CD4-positive, alpha-beta T cell treated with Interleukin-12 subunit alpha and Interleukin-12 subunit beta, for 1 hour (primary cell): ENCODE data around the gene OR6A2.
"Not testable (repeated sequence)": the region's sequence is repeated elsewhere in the genome, so short reads cannot be mapped to it uniquely, and the experiment has no call there.

ENCODE experiments used
- DNase-seq: peaks from one replicate; pipeline ENCODE4 v3.0.0-alpha.2; 2020

The OR6A2 gene

DNA sequence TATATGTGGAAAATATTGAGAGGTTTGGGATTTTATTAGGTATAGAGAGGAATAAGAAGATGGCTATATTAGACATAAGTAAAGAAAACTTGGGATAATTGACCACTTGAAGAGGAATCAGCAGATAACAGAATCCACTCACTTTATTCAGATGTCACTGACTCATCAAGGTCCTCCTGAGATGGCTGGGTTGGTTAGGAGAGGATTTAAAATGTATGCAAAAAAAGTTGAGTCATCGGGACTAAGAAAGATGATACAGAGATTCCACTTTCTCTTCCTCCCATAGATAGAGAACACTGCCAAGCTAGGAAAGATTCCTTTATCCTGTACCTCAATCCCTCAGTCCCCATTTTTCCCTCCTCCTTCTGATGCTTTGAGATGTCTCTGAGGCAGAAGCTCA, at the start of gene OR6A2:
Gene OR6A2, minus strand, starts transcription at position 288 of the 400 bp plus-strand sequence. CDS start 3,981 bp downstream, outside the sequence.
- DNase-seq, result no peak

DNA sequence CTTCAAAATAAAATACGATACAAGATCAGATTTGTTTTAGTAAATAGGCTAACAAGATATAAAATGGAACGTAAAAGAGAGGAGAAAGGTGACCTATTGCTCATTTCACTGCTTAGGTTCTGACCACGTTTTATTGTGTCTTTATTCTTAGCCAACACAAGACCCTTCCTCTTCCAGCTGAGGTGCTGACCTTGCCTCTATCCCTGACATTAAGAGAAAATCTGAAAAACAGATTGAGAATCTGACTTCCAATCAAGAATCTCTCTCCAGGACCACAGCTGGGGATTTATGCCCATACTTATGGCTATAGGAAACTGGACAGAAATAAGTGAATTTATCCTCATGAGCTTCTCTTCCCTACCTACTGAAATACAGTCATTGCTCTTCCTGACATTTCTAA, 45.9 kb upstream of the OR6A2 start, which contains the start of gene OR10A5:
Gene OR10A5, plus strand, starts transcription at position 301 of the 400 bp plus-strand sequence. Its CDS starts 0 bp downstream, at position 301.
- no peak for DNase-seq

DNA sequence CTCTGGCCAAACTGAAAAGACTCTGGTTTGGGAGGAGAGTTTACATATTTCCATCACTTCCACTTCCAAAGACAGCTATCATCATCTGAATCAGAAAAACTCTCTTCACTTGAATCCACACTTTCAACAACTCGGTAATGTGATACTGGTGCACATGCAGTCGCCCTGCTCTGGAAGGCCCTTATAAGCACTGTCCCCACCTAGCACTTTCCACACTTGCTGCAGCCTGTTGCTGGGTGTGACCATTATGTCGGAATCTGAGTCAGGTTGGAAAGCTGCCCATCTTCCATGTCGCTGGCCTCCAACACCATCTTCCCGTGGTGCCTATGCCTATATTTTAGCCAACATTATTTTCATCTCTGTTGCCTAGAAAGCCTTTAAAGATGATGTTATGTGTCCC, 44.9 kb upstream of the OR6A2 start:
- no peak for DNase-seq

DNA sequence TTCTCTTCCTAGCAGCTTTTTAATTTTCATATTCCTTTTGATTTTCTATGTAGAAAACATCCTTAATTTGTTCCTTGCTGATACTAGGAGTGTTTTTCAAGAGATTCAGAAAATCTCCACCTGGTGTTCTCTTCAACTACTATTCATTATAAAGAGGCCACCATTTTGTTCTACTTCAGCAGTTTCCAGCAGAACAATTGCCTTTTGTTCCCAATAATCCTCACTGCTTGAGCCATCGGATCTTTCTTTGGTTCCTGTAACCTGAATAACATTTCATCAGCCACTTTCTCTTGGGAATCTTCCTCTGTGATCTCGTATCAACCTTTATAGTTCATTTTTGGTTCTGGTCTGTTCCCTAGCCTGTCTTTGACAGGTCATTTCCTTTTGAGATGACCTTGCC, 44.2 kb upstream of the OR6A2 start:
- no peak for DNase-seq

DNA sequence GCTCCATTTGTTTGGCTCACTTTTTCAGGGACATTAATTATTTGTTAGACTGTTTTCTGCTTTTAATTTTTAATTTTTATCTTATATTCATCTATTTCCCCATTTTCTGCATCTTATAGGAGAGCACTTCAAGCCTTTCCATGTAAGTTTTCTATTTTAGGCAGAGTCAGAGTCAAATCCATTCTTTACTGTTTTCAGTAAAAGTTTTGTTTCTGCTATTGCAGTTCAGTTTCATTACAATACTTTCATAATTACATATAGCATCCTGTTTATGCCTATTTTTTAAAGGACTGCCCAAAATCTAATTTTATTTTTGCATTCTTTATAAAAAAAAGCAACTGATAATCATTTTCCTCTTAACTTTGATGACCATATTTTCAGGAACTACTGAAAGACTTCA, 42.2 kb upstream of the OR6A2 start:
- no peak for DNase-seq

DNA sequence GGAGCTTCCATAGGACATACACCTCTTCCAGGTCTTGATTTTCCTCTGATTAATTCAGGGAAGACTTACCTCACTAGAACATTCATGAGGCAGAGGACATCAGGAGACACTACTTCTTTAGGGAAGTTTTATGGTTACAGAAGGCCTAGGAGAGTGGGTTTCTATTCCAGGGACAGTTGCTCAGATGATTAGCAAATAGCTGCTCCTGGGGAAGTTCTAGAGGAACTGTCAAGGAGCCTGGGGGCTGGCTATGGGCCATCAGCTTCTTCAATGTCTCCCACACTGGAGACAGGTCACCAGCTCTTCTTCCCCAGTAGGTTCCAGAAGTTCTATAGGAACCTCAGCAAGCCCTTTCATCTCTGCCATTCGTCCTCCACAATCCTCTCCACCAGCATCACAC, 34.5 kb upstream of the OR6A2 start:
- DNase-seq, result no peak

DNA sequence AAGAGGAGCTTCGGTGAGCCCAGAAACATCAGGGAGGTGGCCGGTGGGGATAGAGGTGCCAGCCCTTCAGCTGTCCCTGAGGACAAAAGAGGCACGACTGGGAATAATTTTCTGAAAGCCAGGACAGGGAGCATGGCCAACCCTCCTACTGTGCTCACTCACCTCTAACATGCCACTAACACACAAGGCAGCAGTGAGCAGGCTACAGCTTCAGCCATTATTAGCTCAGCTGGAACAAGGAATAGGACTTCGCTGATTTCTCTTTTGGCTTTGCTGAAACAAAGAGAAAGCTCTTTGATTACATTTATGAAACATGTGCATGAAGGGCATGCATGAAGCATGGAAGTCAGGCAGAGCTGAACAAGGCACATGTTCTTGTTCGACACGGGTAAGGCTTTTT, 33.9 kb upstream of the OR6A2 start:
- no peak for DNase-seq

DNA sequence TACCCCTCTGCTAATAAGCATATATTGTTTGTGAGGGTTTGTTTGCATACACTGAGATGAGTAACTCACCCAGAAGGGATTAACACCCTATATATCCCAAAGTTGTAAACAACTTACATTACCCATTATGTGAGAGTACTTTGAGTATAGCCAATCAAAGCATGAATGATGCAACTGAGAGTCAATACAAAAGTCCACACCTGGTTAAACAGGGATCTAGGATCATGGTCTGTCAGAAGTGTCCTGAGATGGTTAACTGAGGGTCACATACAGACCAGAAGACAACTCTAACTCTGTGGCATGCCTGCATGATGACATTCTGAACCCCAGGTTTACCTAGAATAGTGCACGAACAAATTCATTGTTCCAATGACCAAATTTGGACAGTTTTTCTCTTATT, 28.6 kb upstream of the OR6A2 start:
- no peak for DNase-seq

DNA sequence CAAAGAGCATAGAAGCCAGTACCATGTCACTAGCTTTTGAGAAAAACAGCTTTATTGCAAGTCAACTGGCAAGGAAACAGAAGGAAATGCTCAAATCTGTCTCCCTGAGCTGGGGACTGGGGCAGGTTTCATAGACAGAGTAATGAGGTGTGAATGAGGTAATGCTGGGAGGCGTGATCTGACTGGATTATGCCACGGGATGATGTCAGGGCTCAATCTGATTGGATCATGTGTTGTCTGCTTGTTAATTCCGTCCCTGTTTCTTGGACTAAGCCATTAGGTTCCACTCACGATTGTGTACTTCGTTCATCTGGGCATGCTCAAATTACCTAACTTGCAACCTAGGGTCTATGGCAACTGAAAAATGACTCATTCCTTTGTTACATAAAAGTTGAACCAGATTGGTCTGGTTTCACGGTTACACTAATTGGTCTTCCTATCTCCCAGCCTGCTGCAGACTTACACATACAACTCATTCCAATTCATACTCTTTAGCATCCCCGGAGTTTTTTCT, 25.8 kb upstream of the OR6A2 start:
- no peak for DNase-seq

DNA sequence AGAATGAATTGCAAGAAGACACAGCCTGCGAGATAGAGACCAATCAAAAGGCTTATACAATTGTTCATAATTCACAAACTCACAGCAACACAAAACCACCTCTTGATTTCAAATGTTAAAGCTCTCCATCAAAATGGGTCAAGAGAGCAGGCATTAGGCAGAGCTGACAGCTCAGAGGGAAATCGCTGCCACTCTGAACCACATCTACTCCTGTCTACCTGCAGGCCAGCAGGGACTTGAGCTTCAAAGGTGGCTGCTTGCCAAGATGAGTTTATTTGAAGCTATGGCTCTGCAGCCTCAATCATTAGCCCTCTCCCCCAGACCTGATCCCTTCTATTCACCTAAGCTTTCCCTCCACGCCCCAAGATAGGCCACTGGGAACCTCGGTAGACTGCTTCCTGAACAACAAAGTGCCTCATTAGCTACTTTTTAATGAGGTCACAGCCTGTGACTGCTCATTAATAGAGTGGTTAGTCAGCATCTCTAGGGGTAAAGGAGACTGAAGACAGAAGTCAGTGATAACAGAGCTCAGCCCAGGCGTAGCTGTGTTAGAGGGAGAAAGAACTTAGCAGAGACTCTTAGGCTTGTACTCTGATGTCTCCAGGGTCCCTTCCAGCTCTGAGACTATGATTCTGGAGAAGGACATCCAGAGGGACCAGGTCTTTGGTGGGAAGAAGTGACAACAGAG, 24.8 kb upstream of the OR6A2 start:
- no peak for DNase-seq

DNA sequence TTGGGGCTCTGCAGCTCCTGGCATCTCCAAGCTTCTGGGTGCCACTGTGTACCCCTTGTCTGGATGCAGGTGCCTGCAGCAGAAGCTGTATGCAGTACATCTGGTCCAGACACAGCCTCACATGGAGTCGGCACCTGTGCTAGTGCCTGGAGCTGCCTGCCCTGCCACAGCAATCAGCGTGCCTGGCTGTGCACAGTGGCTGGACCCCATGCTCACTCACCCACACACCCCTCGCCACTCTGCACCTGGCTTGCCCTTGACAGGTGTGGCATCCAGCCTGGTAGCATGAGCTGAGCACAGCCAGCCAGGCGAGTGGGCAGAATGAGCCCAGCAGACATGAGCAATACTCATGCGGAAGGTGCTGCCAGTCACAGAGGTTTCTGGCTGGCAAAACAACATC, 19.5 kb upstream of the OR6A2 start:
- DNase-seq, result no peak

DNA sequence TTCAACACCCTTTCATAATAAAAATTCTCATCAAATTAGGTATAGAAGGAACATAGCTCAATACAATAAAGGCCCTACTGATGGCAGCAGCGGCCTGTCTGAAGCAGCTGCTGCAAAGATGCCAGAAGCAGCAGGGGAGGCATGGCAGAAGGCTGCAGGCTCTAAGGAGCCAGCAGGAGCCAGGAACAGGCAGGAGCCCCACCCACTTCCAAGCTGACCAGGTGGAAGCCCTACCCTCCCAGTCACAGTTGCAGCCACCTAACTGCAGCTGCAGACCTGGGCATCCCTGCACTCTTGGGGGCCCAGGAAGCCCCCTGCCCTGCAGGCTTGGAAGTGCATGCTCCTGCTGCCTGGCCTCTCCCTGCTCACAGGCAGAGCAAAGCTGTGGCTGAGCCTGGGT, 18.2 kb upstream of the OR6A2 start:
- no peak for DNase-seq

DNA sequence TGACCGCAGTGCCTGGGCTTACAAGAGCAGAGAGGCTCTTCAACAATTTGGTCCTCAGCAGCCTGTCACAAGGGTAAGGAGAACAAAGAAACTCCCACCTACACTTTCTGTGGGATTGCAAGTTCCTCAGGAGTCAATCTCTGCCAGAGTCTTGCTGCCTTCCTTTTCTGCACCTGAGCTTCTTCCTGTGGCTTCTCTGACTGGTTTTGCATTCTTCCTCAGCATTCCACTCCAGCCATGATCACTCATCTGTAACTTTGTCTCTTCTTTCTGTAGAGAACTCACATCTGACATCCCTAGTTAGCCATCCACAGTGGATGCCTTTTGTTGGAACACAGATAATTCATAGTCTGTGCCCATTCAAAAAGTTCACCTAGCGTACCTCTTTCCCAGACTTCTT, 14.2 kb upstream of the OR6A2 start:
- no peak for DNase-seq

DNA sequence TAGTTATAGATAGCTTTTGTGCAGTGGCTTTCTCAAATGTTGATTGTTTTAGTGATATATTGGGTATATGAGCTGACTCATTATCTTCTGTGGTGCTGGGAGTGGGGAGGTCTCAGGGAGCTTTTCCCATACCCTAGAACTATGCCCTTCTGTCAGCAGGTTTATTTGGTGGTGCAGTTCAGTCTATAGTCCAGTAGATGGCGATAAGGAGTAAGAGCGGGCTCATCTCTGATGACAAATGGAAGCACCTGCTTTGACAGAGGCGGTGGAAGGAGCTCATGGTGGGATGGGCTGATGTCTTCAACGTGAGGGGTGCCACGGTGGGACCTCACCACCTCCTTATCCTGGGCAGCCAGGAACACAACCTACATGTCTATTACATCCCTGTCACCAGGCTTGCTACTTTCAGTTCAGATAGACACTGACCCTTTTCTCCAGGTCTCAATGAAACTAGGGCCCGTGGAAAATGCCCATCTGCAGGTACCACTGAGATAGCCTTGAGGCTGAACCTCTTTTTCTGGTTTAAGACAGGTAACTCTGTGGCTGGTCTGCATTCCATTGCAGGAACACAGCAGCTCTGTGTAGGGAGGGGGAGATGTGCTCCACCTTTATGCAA, 13.0 kb upstream of the OR6A2 start:
- DNase-seq, result peak; percentile 50

DNA sequence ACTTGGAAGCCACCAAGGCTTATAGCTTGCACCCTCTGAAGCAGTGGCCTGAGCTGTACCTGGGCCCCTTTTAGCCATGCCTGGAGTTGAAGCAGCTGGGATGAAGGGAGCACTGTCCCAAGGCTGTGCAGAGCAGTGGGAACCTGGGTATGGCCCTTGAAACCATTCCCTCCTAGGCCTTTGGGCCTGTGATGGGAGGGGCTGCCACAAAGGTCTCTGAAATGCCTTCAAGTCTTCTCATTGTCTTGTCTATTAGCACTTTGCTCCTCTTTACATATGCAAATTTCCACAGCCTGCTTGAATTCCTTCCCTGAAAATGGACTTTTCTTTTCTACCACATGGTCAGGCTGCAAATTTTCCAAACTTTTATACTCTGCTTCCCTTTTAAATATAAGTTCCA, 1.6 kb upstream of the OR6A2 start:
- DNase-seq, result not testable (repeated sequence)

DNA sequence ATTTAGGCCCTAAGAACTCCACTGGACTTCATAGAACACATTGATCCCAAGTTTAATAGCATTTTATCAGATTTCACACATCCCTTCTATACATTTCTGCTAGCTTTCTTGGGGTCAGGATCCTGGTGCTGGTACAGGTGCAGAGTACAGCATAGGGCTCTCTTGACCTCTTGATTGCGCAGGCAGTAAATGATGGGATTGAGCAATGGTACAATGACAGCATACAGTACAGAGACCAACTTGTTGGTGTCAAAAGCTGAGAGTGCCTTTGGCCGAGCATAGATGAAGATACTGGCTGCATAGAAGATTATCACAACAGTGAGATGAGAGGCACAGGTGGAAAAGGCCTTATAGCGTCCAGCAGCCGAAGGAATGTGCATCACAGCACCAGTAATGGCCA, 4.8 kb downstream of the OR6A2 start:
- DNase-seq, result no peak

DNA sequence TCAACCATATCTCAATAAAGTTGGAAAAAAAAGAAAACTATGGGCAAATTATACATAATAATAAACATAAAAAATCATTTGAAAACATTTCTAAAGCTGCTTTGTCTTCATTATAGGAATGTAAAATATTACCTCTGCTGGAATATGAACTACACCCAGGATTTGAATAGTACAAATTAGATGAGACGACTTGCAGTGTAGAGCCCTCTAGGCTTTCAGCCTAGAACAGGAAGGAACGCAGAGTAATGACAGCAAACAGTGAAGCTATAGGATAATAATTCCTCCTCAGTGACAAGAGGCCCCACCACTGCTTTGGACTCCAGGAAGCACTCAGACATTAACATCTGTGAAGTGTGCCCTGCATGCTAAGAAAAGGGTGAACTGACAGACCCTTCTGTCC, 8.9 kb downstream of the OR6A2 start:
- DNase-seq, result no peak

DNA sequence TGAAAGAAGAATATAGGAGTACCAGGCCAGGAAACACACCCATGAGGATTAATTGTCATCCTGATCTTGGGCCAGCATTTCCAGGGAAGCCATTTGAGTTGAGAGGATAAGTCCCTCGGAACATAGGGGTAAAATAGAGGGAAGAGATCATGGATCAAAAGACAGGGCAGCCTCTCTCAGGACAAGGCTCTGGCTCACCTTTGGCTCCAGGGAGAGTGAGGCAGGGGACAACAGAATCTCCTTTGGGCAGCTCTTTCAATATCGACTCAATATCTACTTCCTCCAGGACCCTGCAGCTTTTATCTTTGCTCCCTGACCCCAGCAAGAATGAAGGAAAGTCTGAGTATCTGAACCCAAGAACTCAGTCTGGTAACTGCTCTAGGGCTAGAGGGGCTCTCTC, 16.8 kb downstream of the OR6A2 start, which contains the start of gene OR2AG1:
Gene OR2AG1, plus strand, starts transcription at position 301 of the 400 bp plus-strand sequence. CDS start 2,018 bp downstream, outside the sequence.
- no peak for DNase-seq

DNA sequence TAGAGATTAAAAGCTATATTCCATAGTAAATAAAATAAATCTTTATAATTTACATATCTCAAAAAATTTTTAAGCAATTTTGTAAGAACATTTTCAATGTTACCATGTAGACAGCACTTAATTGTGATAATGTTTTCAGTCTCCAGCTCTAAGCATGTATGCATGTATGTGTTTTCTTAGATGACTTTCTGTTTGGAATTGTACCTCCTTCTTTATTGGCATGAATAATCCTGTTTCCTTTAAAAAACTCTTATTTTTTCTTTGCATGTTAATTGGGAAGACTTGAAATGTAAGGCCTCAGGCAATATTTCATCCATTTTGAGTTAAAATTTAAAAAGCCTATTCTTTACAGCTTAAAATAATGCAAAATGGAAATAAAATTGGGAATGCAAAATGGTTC, 18.7 kb downstream of the OR6A2 start:
- DNase-seq, result no peak

DNA sequence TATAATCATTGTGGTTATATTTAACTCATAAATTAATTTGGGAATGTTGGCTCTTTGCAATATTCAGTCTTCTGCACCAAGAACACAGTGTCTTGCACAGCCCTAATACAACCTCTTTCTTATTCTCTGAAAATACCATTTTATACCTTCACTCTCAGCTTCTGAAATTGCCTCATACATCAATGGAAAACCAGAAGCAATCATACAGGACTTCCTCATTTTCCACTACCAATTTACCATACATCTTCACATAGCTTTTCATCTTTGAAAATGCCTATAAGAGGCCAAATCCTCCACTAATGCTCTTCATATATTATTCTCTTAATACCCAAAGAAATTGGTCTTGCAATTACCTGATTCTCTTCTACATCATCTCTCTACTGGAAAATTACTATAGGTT, 21.0 kb downstream of the OR6A2 start:
- DNase-seq, result no peak

DNA sequence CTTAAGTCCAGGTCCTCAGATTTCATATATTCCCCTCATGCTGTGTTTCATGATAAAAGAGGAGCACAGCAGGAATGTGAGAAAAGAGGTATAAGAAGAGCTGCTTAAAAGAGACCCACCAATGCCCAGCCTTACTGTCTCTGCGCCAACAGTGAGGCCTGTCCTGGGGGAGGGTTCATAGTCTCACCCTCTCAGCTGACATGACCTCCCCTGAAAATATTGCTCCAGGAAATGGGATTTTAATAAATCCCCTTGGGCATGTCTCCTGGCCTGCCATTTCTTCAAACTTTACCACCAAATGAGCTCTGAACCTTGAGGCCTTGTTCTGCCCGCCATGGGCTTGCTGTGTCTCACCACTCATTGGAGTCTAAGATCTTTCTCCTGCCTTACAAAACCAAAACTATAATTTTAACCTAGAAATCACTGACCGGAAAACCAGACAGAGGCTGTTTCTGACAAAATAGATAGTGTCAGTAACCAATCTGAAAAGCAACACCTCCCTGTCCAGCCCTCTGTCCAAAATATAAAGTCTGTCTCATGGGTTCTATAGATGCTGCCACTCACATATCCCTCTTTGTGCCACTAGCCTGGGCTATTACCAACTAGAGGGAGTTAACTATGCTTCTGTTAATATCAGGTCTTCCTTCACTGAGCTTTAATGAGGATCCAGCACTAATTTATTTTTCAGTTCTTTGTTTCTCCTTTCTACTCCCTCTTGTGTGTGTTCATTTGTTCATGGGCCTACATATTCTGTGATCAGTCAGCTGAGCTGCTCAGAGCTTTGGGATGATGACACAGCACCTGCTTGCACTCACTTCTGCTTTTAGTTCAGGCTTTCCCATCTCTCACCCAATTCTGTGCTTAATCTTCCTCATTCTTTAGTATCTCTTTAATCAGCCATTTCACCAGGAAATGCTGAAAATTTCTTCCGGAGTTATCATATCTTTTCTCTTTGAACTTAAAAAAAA, 27.3 kb downstream of the OR6A2 start, which contains the start of gene OR2AG2:
Gene OR2AG2, minus strand, starts transcription at position 51 of the 968 bp plus-strand sequence. CDS start 3,019 bp downstream, outside the sequence.
- DNase-seq, result no peak

DNA sequence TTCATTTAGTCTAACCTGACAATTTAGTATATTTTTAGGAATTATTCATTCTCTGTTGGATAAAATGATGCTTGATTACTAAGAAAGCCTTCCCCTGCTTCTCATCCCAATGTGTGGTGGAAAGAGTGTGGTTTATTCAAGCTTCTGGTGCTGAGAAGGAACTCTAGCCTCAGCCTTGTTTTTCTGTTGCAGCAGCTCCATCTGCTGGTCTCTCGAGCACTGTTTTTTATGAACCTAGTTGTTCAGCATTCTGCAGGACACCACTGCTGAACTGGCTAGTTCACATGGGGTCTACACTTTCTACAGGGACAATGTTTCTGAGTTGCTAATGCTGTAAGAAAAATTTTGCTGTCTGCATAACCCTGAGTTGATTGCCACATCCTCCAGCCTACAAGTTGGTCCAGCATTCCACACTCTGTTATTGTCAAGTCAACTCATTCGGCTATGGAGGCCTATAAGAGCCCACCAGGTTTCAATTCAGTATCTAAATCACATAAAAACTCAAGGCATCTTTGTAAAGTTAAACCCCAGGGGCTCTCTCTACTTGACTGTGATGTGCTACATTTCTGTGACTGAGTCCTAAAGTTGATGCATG, 42.0 kb downstream of the OR6A2 start:
- DNase-seq, result peak; percentile 76

DNA sequence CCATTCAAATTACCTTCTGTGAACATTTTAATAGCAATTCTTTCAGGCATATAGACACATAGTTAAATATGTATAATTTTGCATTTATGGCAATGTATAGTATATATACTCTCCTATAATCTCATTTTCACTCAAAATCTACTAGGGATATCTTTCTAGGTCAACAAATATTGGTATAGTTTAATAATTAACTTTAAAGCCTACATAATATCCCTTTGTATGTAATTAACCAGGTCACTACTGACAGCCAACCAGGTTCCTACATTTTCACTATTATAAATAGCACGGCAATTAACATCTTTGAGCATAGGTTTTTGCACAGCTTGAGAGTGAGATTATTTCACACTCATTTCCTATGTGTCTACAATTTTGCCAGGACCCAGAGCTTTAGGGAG, 43.5 kb downstream of the OR6A2 start:
- no peak for DNase-seq
